ENCODE data around the gene TPSD1.

The TPSD1 gene

DNA sequence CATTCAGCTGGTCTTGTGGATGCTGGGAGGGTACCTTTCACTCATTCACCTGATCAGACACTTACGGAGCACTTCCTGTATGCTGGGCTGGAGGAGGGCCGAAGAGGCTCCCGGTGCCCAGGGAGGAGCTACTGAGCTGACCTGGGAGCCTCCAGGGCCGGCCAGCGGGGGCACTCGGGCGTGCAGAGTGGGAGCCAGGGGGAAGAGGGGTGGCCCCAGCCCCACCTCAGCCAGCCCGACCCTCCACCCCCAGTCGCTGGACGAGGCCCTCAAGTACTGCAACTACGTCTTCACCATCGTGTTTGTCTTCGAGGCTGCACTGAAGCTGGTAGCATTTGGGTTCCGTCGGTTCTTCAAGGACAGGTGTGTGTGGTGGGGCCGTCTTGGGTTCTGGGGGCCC lies 41.1 kb upstream of the TPSD1 start:
- Histone ChIP-seq H3K36me3 (ENCODE audit: control insufficient read depth, insufficient read depth, low read length) (peaks cover 40% of the 10 kb centered on the region), H3K9ac (ENCODE audit: low read depth, low read length) (no peak overlapping the region), H3K4me3 (ENCODE audit: low read depth, low read length) (no peak overlapping the region), H3K27ac (ENCODE audit: low read depth, low read length) (no peak overlapping the region), H3K4me1 (ENCODE audit: control insufficient read depth, insufficient read depth, low read length) (no peaks in the 10 kb centered on the region), H3K27me3 (ENCODE audit: control insufficient read depth, insufficient read depth, low read length) (no peaks in the 10 kb centered on the region), H3K9me3 (ENCODE audit: control insufficient read depth, insufficient read depth, low read length) (no peaks in the 10 kb centered on the region)

GRCh38 chr16:1215574-1216295 lies 40.1 kb upstream of the TPSD1 start:
- no peak overlapping the region for H3K9ac ChIP-seq (ENCODE audit: low read depth, low read length)
- H3K4me1 ChIP-seq (ENCODE audit: control insufficient read depth, insufficient read depth, low read length): no peaks in the 10 kb centered on the region
- no peaks in the 10 kb centered on the region for H3K27me3 ChIP-seq (ENCODE audit: control insufficient read depth, insufficient read depth, low read length)
- H3K36me3 ChIP-seq (ENCODE audit: control insufficient read depth, insufficient read depth, low read length): peaks cover 46% of the 10 kb centered on the region
- no peak overlapping the region for H3K4me3 ChIP-seq (ENCODE audit: low read depth, low read length)
- no peak overlapping the region for H3K27ac ChIP-seq (ENCODE audit: low read depth, low read length)
- no peaks in the 10 kb centered on the region for H3K9me3 ChIP-seq (ENCODE audit: control insufficient read depth, insufficient read depth, low read length)

DNA sequence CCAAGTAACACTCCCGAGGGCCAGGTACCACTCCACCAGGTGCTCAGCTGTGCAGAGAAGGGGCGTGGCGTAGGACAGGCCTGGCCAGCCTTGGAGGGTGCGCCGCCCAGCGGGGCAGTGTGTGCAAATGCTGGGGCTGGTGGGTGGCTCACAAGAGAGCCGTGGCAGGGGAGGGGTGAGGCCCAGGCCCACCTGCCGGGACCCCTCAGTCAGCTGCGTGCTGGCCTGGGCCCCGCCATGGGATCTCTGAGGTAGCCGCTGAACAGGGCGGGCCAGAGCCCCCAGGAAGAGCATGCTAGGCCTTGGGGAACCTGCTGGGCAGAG lies 39.6 kb upstream of the TPSD1 start:
- no peaks in the 10 kb centered on the region for H3K4me1 ChIP-seq (ENCODE audit: control insufficient read depth, insufficient read depth, low read length)
- H3K27ac ChIP-seq (ENCODE audit: low read depth, low read length): no peak overlapping the region
- H3K36me3 ChIP-seq (ENCODE audit: control insufficient read depth, insufficient read depth, low read length): peaks cover 41% of the 10 kb centered on the region
- no peak overlapping the region for H3K9ac ChIP-seq (ENCODE audit: low read depth, low read length)
- H3K4me3 ChIP-seq (ENCODE audit: low read depth, low read length): no peak overlapping the region
- H3K9me3 ChIP-seq (ENCODE audit: control insufficient read depth, insufficient read depth, low read length): no peaks in the 10 kb centered on the region
- no peaks in the 10 kb centered on the region for H3K27me3 ChIP-seq (ENCODE audit: control insufficient read depth, insufficient read depth, low read length)

- Histone ChIP-seq H3K9ac (ENCODE audit: low read depth, low read length) (no peak overlapping the region), H3K36me3 (ENCODE audit: control insufficient read depth, insufficient read depth, low read length) (peaks cover 38% of the 10 kb centered on the region), H3K4me1 (ENCODE audit: control insufficient read depth, insufficient read depth, low read length) (no peaks in the 10 kb centered on the region), H3K27ac (ENCODE audit: low read depth, low read length) (no peak overlapping the region), H3K27me3 (ENCODE audit: control insufficient read depth, insufficient read depth, low read length) (no peaks in the 10 kb centered on the region), H3K4me3 (ENCODE audit: low read depth, low read length) (no peak overlapping the region), H3K9me3 (ENCODE audit: control insufficient read depth, insufficient read depth, low read length) (no peaks in the 10 kb centered on the region)
These were observed 39.0 kb upstream of the TPSD1 start for GRCh38 chr16:1216681-1217400.

DNA sequence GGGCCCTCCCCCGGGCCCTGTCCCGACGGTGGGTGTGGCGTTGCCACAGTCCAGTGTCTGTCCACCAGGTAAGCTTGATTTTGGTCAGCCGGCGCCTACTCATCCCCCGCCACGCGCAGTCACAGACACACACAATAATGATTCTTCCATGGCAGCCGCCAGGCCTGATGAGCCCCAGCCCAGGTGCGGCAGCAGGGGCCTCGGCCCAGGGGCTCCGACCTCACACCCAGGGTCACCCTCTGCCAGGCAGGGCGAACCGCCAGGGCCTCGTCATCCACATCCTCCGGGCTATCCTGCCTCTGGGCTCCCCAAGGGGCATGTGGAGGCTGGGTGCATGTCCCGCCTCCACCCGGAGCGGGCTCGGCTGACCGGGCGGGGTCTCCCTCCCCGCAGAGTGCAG lies 38.3 kb upstream of the TPSD1 start:
- Histone ChIP-seq H3K4me1 (ENCODE audit: control insufficient read depth, insufficient read depth, low read length) (no peaks in the 10 kb centered on the region), H3K9ac (ENCODE audit: low read depth, low read length) (no peak overlapping the region), H3K36me3 (ENCODE audit: control insufficient read depth, insufficient read depth, low read length) (peaks cover 38% of the 10 kb centered on the region), H3K27me3 (ENCODE audit: control insufficient read depth, insufficient read depth, low read length) (no peaks in the 10 kb centered on the region), H3K9me3 (ENCODE audit: control insufficient read depth, insufficient read depth, low read length) (no peaks in the 10 kb centered on the region), H3K4me3 (ENCODE audit: low read depth, low read length) (no peak overlapping the region), H3K27ac (ENCODE audit: low read depth, low read length) (no peak overlapping the region)

- Histone ChIP-seq H3K9ac (ENCODE audit: low read depth, low read length) (no peak overlapping the region), H3K27ac (ENCODE audit: low read depth, low read length) (no peak overlapping the region), H3K36me3 (ENCODE audit: control insufficient read depth, insufficient read depth, low read length) (peaks cover 38% of the 10 kb centered on the region), H3K9me3 (ENCODE audit: control insufficient read depth, insufficient read depth, low read length) (no peaks in the 10 kb centered on the region), H3K27me3 (ENCODE audit: control insufficient read depth, insufficient read depth, low read length) (no peaks in the 10 kb centered on the region), H3K4me1 (ENCODE audit: control insufficient read depth, insufficient read depth, low read length) (no peaks in the 10 kb centered on the region), H3K4me3 (ENCODE audit: low read depth, low read length) (no peak overlapping the region)
These were observed 37.6 kb upstream of the TPSD1 start for GRCh38 chr16:1218061-1218929.

- Histone ChIP-seq H3K9me3 (ENCODE audit: control insufficient read depth, insufficient read depth, low read length) (no peaks in the 10 kb centered on the region), H3K4me1 (ENCODE audit: control insufficient read depth, insufficient read depth, low read length) (no peaks in the 10 kb centered on the region), H3K27me3 (ENCODE audit: control insufficient read depth, insufficient read depth, low read length) (no peaks in the 10 kb centered on the region), H3K27ac (ENCODE audit: low read depth, low read length) (no peak overlapping the region), H3K4me3 (ENCODE audit: low read depth, low read length) (no peak overlapping the region), H3K9ac (ENCODE audit: low read depth, low read length) (no peak overlapping the region), H3K36me3 (ENCODE audit: control insufficient read depth, insufficient read depth, low read length) (peaks cover 38% of the 10 kb centered on the region)
These were observed 36.8 kb upstream of the TPSD1 start for GRCh38 chr16:1218930-1219611.

DNA sequence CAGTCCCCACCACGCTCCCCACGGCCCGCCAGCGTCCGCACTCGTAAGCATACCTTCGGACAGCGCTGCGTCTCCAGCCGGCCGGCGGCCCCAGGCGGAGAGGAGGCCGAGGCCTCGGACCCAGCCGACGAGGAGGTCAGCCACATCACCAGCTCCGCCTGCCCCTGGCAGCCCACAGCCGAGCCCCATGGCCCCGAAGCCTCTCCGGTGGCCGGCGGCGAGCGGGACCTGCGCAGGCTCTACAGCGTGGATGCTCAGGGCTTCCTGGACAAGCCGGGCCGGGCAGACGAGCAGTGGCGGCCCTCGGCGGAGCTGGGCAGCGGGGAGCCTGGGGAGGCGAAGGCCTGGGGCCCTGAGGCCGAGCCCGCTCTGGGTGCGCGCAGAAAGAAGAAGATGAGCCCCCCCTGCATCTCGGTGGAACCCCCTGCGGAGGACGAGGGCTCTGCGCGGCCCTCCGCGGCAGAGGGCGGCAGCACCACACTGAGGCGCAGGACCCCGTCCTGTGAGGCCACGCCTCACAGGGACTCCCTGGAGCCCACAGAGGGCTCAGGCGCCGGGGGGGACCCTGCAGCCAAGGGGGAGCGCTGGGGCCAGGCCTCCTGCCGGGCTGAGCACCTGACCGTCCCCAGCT lies 35.7 kb upstream of the TPSD1 start:
- H3K36me3 ChIP-seq (ENCODE audit: control insufficient read depth, insufficient read depth, low read length): peaks cover 38% of the 10 kb centered on the region
- no peak overlapping the region for H3K4me3 ChIP-seq (ENCODE audit: low read depth, low read length)
- no peak overlapping the region for H3K27ac ChIP-seq (ENCODE audit: low read depth, low read length)
- no peaks in the 10 kb centered on the region for H3K27me3 ChIP-seq (ENCODE audit: control insufficient read depth, insufficient read depth, low read length)
- no peak overlapping the region for H3K9ac ChIP-seq (ENCODE audit: low read depth, low read length)
- no peaks in the 10 kb centered on the region for H3K4me1 ChIP-seq (ENCODE audit: control insufficient read depth, insufficient read depth, low read length)
- no peaks in the 10 kb centered on the region for H3K9me3 ChIP-seq (ENCODE audit: control insufficient read depth, insufficient read depth, low read length)

GRCh38 chr16:1220841-1221627 lies 34.8 kb upstream of the TPSD1 start:
- H3K27ac ChIP-seq (ENCODE audit: low read depth, low read length): no peak overlapping the region
- H3K27me3 ChIP-seq (ENCODE audit: control insufficient read depth, insufficient read depth, low read length): no peaks in the 10 kb centered on the region
- no peak overlapping the region for H3K9ac ChIP-seq (ENCODE audit: low read depth, low read length)
- H3K4me3 ChIP-seq (ENCODE audit: low read depth, low read length): no peak overlapping the region
- H3K9me3 ChIP-seq (ENCODE audit: control insufficient read depth, insufficient read depth, low read length): no peaks in the 10 kb centered on the region
- H3K36me3 ChIP-seq (ENCODE audit: control insufficient read depth, insufficient read depth, low read length): peaks cover 34% of the 10 kb centered on the region
- no peaks in the 10 kb centered on the region for H3K4me1 ChIP-seq (ENCODE audit: control insufficient read depth, insufficient read depth, low read length)
